ENCODE data around the gene MARK2. TPM values are rescaled to one million over a fixed set of nuclear protein-coding genes. Genes with fewer than 3 reads are reported as not detected.

MARK2 gene
- total and polyA plus RNA-seq, 12 donors, result 12.6 to 42.7 (median 37.3) TPM

DNA sequence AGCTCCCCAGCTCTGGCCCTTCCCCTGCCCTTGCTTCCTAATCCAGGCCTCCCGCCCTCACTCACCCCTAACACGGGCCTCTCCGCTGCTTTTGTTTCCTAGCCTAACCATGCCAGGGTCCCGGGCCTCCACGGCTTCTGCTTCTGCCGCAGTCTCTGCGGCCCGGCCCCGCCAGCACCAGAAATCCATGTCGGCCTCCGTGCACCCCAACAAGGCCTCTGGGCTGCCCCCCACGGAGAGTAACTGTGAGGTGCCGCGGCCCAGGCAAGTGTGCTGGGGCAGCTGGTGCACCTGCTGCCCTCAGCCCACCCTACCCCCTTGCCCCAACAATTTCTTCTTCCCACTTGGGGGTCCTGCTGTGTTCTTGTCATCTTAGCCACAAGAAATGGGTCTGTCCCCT is 65.0 kb downstream of the MARK2 start:
- intact Hi-C loops (cut with DNase I), result no loop called here
- H3K27me3 ChIP-seq, result no peaks in the 10 kb centered on the region
- 93 to 94% methylated on average over 14 of the region's 14 CpGs for WGBS, 2 donors

DNA sequence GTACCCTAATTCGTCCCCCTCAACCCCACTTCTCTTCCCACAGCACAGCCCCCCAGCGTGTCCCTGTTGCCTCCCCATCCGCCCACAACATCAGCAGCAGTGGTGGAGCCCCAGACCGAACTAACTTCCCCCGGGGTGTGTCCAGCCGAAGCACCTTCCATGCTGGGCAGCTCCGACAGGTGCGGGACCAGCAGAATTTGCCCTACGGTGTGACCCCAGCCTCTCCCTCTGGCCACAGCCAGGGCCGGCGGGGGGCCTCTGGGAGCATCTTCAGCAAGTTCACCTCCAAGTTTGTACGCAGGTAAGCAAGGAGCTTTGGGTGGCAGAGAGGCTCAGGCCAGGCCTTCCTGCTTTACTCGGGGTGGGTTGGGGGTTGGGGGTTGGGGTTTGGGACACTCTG is 65.8 kb downstream of the MARK2 start:
- Histone ChIP-seq H3K4me1 (peaks cover 4 to 23% (median 13%) of the 10 kb centered on the region in 9 donors), H3K27me3 (no peaks in the 10 kb centered on the region), H3K9me3 (no peaks in the 10 kb centered on the region), H3K36me3 (peaks cover 5 to 100% (median 65%) of the 10 kb centered on the region in 9 donors), H3K4me3 (no peak overlapping the region), H3K27ac (no peak overlapping the region)
- intact Hi-C loops (cut with DNase I), result no loop called here
- TF ChIP-seq, protein P1, sequence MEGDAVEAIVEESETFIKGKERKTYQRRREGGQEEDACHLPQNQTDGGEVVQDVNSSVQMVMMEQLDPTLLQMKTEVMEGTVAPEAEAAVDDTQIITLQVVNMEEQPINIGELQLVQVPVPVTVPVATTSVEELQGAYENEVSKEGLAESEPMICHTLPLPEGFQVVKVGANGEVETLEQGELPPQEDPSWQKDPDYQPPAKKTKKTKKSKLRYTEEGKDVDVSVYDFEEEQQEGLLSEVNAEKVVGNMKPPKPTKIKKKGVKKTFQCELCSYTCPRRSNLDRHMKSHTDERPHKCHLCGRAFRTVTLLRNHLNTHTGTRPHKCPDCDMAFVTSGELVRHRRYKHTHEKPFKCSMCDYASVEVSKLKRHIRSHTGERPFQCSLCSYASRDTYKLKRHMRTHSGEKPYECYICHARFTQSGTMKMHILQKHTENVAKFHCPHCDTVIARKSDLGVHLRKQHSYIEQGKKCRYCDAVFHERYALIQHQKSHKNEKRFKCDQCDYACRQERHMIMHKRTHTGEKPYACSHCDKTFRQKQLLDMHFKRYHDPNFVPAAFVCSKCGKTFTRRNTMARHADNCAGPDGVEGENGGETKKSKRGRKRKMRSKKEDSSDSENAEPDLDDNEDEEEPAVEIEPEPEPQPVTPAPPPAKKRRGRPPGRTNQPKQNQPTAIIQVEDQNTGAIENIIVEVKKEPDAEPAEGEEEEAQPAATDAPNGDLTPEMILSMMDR (IDR thresholded peaks at IDR 0.05), result no peak
- WGBS, 2 donors, result 92 to 94% methylated on average over 13 of the region's 13 CpGs
- no peak for DNase-seq
- no peak for ATAC-seq

More for the DNA sequence above, 65.0 kb downstream of the MARK2 start:
- Histone ChIP-seq H3K27ac (no peak overlapping the region), H3K9me3 (no peaks in the 10 kb centered on the region), H3K36me3 (peaks cover 5 to 100% (median 68%) of the 10 kb centered on the region in 9 donors), H3K4me3 (no peak overlapping the region), H3K4me1 (peaks cover under 1 to 14% (median 13%) of the 10 kb centered on the region in 9 donors)
- TF ChIP-seq, protein P1 (IDR thresholded peaks at IDR 0.05), result no peak
- ATAC-seq (no peak), DNase-seq (no peak)

DNA sequence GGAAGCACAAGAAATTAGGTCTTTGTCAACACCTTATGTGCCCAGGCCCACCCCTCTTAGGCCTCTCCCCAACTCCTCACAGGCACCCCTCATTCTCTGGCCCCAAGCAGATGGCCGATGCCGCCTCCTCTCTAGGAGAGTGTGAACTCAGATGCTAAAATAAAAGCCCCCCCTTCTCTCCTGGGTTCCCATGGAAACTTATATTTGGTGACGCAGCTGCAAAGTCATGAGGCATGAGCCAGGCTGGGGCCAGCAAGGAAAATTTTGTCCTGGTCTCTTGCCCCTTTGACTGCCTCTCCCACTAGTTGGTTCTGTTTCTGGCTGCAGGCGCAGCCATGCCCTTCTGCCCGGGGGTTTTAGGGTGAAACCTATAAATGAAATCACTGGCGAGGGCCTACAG is 66.3 kb downstream of the MARK2 start:
- Histone ChIP-seq H3K27ac (no peak overlapping the region), H3K4me3 (no peak overlapping the region), H3K27me3 (no peaks in the 10 kb centered on the region), H3K9me3 (no peaks in the 10 kb centered on the region), H3K36me3 (peaks cover 5 to 100% (median 61%) of the 10 kb centered on the region in 9 donors), H3K4me1 (peaks cover 4 to 26% (median 13%) of the 10 kb centered on the region in 9 donors)
- 84 to 85% methylated on average over 6 of the region's 6 CpGs for WGBS, 2 donors
- ATAC-seq (no peak), DNase-seq (no peak)
- intact Hi-C loops (cut with DNase I), result no loop called here
- TF ChIP-seq, protein P1 (IDR thresholded peaks at IDR 0.05), result no peak

DNA sequence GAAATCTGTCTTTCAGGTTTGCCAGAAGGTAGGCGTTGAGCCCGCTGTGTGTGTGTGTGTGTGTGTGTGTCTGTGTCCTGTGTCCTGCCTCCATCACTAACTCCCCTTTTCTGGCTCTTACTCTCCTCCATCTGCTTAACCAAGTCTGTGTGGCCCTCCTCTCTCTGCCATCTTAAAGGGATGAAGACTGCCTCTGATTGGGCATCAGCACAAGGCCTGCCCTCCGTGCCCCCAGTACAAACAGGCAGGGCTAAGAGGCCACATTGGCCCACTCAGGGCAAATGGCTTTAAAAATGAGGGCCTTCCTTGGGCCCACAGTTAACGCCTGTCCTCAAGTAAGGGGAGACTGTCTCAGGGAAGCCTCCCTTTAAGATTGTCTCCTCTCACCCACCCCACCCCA is 67.2 kb downstream of the MARK2 start:
- H3K27ac ChIP-seq, result no peak overlapping the region
- ATAC-seq (no peak), DNase-seq (no peak)
- intact Hi-C loops (cut with DNase I), result no loop called here
- TF ChIP-seq, protein P1 (IDR thresholded peaks at IDR 0.05), result no peak
- H3K4me1 ChIP-seq, result peaks cover 4 to 35% (median 13%) of the 10 kb centered on the region in 9 donors
- WGBS, 2 donors, result 90 to 96% methylated on average over 4 of the region's 4 CpGs
- H3K4me3 ChIP-seq, result no peak overlapping the region
- no peaks in the 10 kb centered on the region for H3K27me3 ChIP-seq
- peaks cover 4 to 95% (median 52%) of the 10 kb centered on the region in 9 donors for H3K36me3 ChIP-seq
- H3K9me3 ChIP-seq, result no peaks in the 10 kb centered on the region

Data from heart right ventricle (tissue), 16 donors.